ENCODE data around the gene CAMSAP2.

GRCh38 chr1:200899451-200899915, 160.8 kb downstream of the CAMSAP2 start:
- TF ChIP-seq EZH2 (IDR thresholded peaks at IDR 0.05; ENCODE audit: borderline replicate concordance, low read depth, low read length, severe bottlenecking), result no peak
- no peak for TF ChIP-seq CTCF (IDR thresholded peaks at IDR 0.05; ENCODE audit: extremely low read depth in 1 of 2, insufficient read depth in 1 of 2, low read depth in 1 of 2, low read length in 2 of 2)
- TF ChIP-seq POLR2AphosphoS5 (IDR thresholded peaks at IDR 0.05; ENCODE audit: insufficient read depth, low read depth, low read length), result no peak

Measured in endothelial cell of umbilical vein (primary cell).